Keratinocyte (primary cell): ENCODE results near the gene PCDH15.

Experiments
- EZH2 ChIP-seq: IDR thresholded peaks from one replicate; pipeline ENCODE4 v1.6.1; 2012; ENCODE audit warnings: inconsistent platforms, mild to moderate bottlenecking, low read length, moderate library complexity
- TF ChIP-seq, protein P1 (sequence below), 3 experiments: IDR thresholded peaks in 1 of 3; conservative IDR thresholded peaks in 1 of 3; optimal IDR thresholded peaks in 1 of 3; 2 replicates in 2 of 3; 3 replicates in 1 of 3; pipeline versions ENCODE3 to v1.5.1; 2011; ENCODE audit warnings: low read length in 3 of 3, mild to moderate bottlenecking in 3 of 3, moderate library complexity in 2 of 3, control low read depth in 1 of 3, inconsistent platforms in 1 of 3; ENCODE audit not compliant: insufficient read depth in 2 of 3; ENCODE audit errors: extremely low read depth in 1 of 3

GRCh38 chr10:54284526-54285193 is 516.4 kb downstream of the PCDH15 start:
- TF ChIP-seq, protein P1, sequence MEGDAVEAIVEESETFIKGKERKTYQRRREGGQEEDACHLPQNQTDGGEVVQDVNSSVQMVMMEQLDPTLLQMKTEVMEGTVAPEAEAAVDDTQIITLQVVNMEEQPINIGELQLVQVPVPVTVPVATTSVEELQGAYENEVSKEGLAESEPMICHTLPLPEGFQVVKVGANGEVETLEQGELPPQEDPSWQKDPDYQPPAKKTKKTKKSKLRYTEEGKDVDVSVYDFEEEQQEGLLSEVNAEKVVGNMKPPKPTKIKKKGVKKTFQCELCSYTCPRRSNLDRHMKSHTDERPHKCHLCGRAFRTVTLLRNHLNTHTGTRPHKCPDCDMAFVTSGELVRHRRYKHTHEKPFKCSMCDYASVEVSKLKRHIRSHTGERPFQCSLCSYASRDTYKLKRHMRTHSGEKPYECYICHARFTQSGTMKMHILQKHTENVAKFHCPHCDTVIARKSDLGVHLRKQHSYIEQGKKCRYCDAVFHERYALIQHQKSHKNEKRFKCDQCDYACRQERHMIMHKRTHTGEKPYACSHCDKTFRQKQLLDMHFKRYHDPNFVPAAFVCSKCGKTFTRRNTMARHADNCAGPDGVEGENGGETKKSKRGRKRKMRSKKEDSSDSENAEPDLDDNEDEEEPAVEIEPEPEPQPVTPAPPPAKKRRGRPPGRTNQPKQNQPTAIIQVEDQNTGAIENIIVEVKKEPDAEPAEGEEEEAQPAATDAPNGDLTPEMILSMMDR (optimal IDR thresholded peaks at IDR 0.05 in 1 of 3, IDR thresholded peaks at IDR 0.05 in 1 of 3, conservative IDR thresholded peaks at IDR 0.05 in 1 of 3; ENCODE audit: extremely low read depth in 1 of 3, insufficient read depth in 2 of 3, low read length in 3 of 3) = no peak
- no peak for TF ChIP-seq EZH2
